HG02571 (cell line): ENCODE data around the gene CRACDL.
"Not testable (repeated sequence)": the region's sequence is repeated elsewhere in the genome, so short reads cannot be mapped to it uniquely, and the experiment has no call there.

Source experiments
- ATAC-seq: cut with Tn5 transposase; IDR thresholded peaks from one replicate; pipeline ENCODE4 v1.9.1; 2021; ENCODE audit warnings: mild to moderate bottlenecking, moderate library complexity; ENCODE audit not compliant: unreplicated experiment

Gene CRACDL

GRCh38 chr2:98908931-98909316 lies 27.1 kb downstream of the CRACDL start:
- ATAC-seq, result no peak

GRCh38 chr2:98907966-98908905 lies 27.8 kb downstream of the CRACDL start:
- ATAC-seq, result no peak

GRCh38 chr2:98907385-98907784 lies 28.6 kb downstream of the CRACDL start:
- ATAC-seq, result no peak

DNA sequence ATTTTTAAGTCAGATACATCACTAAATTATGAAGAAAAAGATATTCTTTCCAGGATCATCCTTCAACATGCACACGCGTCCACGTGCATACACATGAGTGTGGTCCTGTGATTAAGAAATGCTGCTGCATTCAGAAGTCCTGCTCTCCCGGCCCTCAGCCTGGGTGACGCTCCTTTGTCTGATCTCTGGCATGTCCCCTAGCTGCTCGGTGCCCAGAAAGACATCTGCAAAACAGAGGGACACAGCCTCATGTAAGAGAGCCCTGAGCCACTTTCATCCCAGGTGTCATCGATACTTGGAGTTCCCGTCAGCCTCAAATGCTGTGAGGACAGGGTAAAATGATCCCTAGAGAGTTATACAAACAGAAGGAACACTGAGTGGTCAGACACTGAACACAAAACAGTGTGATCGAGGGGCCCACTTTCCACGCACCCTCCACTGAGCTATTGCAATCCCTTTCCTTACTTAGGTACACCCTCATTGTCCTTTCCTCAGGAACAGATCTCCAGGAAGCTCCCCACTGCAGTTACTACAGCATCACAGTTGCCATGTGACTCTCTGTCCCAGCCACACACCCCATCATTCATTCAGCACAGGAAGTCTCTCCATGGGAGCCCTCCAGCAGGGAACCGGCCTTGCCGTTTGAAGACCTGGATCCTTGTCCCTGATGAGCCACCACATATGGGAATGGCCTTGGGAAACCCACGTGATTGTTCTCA lies 32.1 kb downstream of the CRACDL start:
- ATAC-seq, result no peak

- no peak for ATAC-seq
Observed at GRCh38 chr2:98903064-98903355, 33.0 kb downstream of the CRACDL start.

DNA sequence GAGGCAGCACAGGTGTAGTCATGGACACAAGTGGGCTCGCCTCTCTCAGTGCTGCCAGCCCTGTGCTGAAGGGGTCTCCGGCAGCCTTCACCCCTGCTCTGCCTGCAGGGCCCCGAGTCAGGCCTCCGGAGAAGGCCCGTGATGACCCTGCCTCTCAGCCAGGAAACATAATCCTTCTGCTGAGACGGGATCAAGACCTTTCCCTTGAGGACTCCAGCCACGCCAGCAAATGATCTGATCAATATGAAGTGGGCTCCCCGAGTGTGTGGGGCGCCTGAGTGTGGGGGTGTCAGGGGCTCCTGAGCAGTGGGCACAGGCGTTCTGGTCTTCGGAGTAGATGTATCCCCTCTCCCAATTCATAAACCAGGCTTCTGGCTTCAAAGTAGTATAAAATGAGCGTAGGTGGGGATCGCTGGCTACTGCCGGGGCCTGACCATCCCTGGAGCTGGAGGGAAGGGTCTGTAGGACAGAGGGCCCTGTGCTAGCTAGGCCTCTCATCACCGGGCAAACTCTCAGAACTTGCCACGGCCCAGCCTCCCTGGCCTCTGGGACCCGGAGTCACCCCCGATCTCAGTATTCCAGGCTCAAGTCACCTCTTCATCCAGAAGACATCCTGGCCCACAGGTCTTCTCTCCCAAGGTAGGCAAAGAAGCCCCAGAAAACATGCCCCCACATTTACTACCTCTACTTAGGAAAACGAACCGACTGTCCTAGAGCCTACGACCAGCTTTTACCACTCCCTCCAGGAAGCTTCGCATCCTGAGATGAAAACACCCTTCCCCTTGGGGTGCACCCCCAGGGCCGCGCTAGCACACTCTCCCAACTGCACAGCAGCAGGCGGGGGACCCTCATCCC lies 33.6 kb downstream of the CRACDL start:
- no peak for ATAC-seq

DNA sequence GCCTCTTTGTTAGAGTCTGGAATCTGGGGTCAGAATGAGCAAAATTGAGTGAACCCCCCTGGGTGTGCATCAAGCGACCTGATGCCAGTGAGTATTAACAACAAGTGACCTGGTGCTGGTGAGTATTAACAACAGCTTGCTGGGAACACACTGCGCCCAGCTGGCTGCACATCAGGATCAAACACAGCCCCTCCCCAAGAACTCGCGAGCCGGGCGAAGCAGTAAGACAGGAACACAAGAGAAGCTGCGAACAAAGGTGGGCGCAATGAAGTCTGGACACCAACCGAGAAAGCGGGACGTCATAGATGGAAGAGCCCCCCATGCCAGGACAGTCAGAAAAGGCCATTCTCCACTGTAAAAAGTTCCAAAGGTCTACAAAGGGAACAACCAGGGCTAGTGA lies 34.3 kb downstream of the CRACDL start:
- no peak for ATAC-seq

DNA sequence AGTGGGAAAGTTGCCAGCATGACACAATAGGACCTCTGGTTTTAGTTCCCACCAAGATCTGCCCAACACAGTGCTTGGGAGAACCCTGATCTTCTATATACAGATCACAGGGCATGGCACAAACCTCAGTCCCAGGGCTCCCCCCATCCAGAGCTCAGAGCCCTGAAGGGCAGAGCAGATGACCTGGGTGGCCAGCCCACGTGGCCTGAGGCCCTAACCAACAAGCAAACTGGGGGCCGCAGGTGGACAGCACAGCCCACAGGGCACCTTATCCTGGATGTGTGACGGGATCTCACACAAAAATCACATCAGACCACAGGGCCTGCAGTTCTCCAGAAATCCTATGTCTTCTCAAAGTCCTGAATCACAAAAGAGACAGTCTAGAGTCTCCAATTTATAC lies 34.7 kb downstream of the CRACDL start:
- ATAC-seq, result no peak

DNA sequence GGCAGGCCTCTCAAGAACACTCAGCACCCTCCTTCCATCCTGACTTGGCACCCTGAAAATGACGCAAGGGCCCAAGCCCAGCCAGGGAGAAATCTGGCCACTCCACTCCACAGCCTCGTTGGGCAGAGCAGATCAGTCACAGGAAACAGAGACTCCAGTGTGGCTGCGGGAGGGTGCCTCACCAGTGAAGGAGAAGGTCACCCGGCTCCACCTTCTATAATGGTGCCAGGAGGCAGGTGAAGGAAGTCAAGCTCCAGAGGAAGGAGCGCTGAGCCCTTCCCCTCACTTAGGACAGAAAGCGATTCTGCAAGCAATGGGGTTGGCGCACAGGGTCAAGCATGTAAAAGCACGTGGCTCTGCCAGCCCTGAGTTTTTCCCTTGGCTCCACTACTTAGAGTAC lies 35.3 kb downstream of the CRACDL start:
- no peak for ATAC-seq

- not testable (repeated sequence) for ATAC-seq
Observed at GRCh38 chr2:98899703-98900078, 36.3 kb downstream of the CRACDL start.

DNA sequence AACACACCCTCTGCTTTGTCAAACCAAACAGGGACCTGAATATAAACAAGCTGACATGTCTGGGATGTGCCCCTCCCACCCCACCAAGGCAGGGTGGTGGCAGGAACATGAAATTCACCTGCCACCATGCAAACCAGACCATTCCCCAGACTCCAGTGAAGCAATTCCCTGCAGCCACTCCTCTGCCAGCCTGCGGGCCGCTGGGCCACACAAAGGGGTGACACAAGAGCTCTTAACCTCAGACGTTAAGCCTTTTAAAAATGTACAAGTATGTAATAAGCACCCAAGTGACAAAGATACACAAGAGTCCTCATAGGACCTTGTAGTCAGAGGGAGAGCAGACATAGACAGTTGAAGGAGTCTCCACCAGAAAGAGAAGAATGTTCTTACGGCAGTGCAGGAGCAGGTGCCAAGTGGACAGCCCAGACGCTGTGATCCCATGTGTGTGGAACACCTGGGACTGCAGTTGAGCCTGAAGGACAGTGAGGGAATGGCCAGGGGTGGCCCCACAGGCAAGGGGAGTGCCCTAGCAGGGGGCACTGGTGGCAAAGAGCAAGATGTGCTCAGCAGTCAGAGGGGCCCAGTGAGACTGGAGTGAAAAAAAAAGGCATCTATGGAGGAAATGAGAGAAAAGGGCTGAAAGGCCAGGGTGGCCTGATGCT lies 36.9 kb downstream of the CRACDL start:
- ATAC-seq, result no peak

- no peak for ATAC-seq
Observed at GRCh38 chr2:98898423-98898841, 37.6 kb downstream of the CRACDL start.

GRCh38 chr2:98897746-98898145 lies 38.3 kb downstream of the CRACDL start:
- no peak for ATAC-seq

GRCh38 chr2:98896944-98897343 lies 39.1 kb downstream of the CRACDL start:
- ATAC-seq, result no peak

- no peak for ATAC-seq
Observed at GRCh38 chr2:98896416-98896815, 39.6 kb downstream of the CRACDL start.

- ATAC-seq, result no peak
Observed at GRCh38 chr2:98895901-98896300, 40.1 kb downstream of the CRACDL start.

GRCh38 chr2:98895221-98895620 lies 40.8 kb downstream of the CRACDL start:
- no peak for ATAC-seq

GRCh38 chr2:98894331-98895000 lies 41.6 kb downstream of the CRACDL start:
- ATAC-seq, result no peak

- no peak for ATAC-seq
Observed at GRCh38 chr2:98893911-98894321, 42.1 kb downstream of the CRACDL start.

DNA sequence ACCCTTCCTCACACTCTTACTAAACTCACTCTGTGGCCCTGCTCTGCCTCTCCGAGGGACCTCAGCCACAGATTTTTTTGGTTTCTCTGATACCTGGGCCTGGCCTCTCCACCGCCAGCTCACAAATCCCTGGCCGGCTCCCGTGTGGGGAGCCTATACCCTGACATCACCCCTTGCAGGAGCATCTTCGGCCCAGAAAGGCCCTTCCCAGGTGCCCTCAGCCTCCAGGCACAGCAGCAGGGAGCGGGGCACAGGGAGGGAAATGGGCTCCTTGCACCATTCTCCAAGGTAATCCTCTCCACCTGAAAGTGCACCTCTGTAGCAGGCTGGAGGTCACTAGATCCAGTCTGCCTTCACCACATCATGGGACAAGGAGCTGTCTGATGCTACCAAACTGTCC lies 43.2 kb downstream of the CRACDL start:
- no peak for ATAC-seq
